Calu3 (cell line): ENCODE data around the gene RAB6B. TPM values are rescaled to one million over a fixed set of nuclear protein-coding genes. Genes with fewer than 3 reads are reported as not detected.
A peak's percentile ranks its signal among the peaks of the same experiment; 100 is the strongest.

Experiments used
- BruUV-seq: library from RNA; stranded (reverse); fragments of 400-500 nt; replicated peaks from 2 replicates; lab custom pipeline; 2021; lab: Mats Ljungman, UMichigan
- CTCF ChIA-PET: fragments of 300-600 bp; sonication (Branson Sonifier 250); formaldehyde crosslinking; loops from one replicate; lab custom pipeline; 2022; ENCODE audit warnings: antibody characterized with exemption; lab: Charles Lee
- DNase-seq: peaks from one replicate; pipeline ENCODE4 v3.0.0; 2022
- H3K27ac Mint-ChIP-seq: one replicate; pipeline ENCODE4 v1.8.0; 2022; ENCODE audit warnings: mixed read lengths; ENCODE audit not compliant: unreplicated experiment
- H3K27me3 Mint-ChIP-seq: one replicate; pipeline ENCODE4 v1.8.0; 2022; ENCODE audit warnings: mixed read lengths; ENCODE audit not compliant: unreplicated experiment
- H3K36me3 Mint-ChIP-seq: one replicate; pipeline ENCODE4 v1.8.0; 2022; ENCODE audit warnings: mild to moderate bottlenecking, moderate library complexity, mixed read lengths; ENCODE audit not compliant: insufficient read depth, unreplicated experiment
- H3K4me1 Mint-ChIP-seq: one replicate; pipeline ENCODE4 v1.8.0; 2022; ENCODE audit warnings: mild to moderate bottlenecking, low read depth, mixed read lengths; ENCODE audit not compliant: unreplicated experiment
- H3K4me3 Mint-ChIP-seq: one replicate; pipeline ENCODE4 v1.8.0; 2022; ENCODE audit warnings: mild to moderate bottlenecking, low read depth, moderate library complexity, mixed read lengths; ENCODE audit not compliant: unreplicated experiment
- H3K9me3 Mint-ChIP-seq: one replicate; pipeline ENCODE4 v1.8.0; 2022; ENCODE audit warnings: low read depth, mixed read lengths; ENCODE audit not compliant: unreplicated experiment
- intact Hi-C: fragments of 100-400 bp; cut with micrococcal nuclease; formaldehyde crosslinking; loops from one replicate; pipeline ENCODE4 v1.10.0; 2022; ENCODE audit not compliant: unreplicated experiment
- total RNA-seq: library from RNA; stranded (reverse); gene quantifications from 2 replicates; pipeline ENCODE4 v1.2.3, GENCODE V29; 2022
- TF ChIP-seq, protein P1 (sequence below): fragments of 200-600 bp; IDR thresholded peaks from one replicate; pipeline ENCODE4 v1.8.0; 2022; ENCODE audit warnings: antibody characterized with exemption; ENCODE audit not compliant: unreplicated experiment

The RAB6B gene
- total RNA-seq, 1 experiment from 2014 or later, result 0.85 TPM

DNA sequence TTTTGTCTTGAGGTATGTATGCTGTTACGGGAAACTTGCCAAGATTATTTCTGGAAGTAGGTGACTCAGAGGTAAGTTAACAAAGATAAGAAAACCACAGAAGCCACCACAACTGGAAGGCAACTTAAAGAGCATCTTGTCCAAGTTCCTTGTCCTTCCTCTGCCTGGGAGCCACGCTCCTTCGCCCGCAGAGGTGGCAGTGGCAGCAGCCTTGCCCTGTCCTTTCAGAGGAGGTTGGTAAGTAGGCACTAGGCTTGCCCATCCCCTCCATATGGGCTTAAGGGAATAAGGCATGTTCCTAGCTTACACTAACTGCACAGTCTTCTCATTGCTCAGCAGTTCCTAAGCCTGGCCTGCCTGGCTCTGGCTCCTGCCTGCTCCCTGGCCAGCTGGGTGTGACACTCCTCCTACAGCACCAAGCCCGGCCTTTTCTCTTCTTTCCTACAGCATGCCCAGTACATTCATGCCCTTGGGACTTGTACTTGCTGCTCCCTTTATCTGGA, 48.0 kb upstream of the RAB6B start:
- Mint-ChIP-seq H3K27me3 (peaks cover 76% of the 10 kb centered on the region), H3K4me3 (no peak overlapping the region), H3K36me3 (no peaks in the 10 kb centered on the region), H3K9me3 (no peaks in the 10 kb centered on the region), H3K27ac (peak overlapping the region; percentile 10), H3K4me1 (peaks cover 51% of the 10 kb centered on the region)
- intact Hi-C loops, result loop anchor here (2.0 to 5.0 kb wide), 3 partner anchors 44 to 534 kb away; partner anchors contain the start of gene SLCO2A1
- no TSS peak for BruUV-seq
- TF ChIP-seq, protein P1, sequence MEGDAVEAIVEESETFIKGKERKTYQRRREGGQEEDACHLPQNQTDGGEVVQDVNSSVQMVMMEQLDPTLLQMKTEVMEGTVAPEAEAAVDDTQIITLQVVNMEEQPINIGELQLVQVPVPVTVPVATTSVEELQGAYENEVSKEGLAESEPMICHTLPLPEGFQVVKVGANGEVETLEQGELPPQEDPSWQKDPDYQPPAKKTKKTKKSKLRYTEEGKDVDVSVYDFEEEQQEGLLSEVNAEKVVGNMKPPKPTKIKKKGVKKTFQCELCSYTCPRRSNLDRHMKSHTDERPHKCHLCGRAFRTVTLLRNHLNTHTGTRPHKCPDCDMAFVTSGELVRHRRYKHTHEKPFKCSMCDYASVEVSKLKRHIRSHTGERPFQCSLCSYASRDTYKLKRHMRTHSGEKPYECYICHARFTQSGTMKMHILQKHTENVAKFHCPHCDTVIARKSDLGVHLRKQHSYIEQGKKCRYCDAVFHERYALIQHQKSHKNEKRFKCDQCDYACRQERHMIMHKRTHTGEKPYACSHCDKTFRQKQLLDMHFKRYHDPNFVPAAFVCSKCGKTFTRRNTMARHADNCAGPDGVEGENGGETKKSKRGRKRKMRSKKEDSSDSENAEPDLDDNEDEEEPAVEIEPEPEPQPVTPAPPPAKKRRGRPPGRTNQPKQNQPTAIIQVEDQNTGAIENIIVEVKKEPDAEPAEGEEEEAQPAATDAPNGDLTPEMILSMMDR, result no peak
- DNase-seq, result peak; percentile 82
- CTCF ChIA-PET, result interaction anchor here (2.1 kb wide), 1 partner anchor 13 kb away, joined by 6 read pairs; no protein-coding TSS in a partner anchor

DNA sequence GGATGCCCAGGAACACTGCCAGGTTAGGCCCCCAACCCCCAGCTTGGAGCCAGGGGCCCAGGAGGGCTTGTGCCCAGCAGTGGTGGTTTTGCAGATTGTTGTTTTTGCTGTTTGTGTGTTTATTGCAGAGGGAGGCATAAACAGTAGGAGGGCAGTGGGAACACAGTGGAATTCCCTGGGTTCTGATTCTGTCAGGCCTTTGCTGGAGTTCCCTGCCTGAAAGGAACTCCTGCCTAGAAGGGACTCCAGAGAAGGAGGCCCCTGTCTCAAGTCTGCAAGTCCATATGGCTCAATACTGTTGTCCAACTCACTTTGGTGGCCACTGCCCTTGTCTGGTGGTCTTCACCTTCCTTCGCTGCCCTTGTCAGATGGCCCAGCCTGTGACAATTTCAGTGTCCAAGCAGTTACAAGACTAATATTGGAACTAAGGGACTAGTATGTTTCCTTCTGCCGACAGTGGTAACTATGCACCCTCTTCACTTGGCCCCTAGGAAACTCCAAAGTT, 47.4 kb upstream of the RAB6B start:
- no TSS peak for BruUV-seq
- Mint-ChIP-seq H3K4me3 (no peak overlapping the region), H3K36me3 (no peaks in the 10 kb centered on the region), H3K9me3 (no peaks in the 10 kb centered on the region), H3K27me3 (peaks cover 76% of the 10 kb centered on the region), H3K4me1 (peaks cover 51% of the 10 kb centered on the region), H3K27ac (peak overlapping the region; percentile 1)
- no peak for DNase-seq
- TF ChIP-seq, protein P1, result no peak
- intact Hi-C loops, result loop anchor here (2.0 to 5.0 kb wide), 3 partner anchors 44 to 534 kb away; partner anchors contain the start of gene SLCO2A1
- CTCF ChIA-PET, result interaction anchor here (2.1 kb wide), 1 partner anchor 13 kb away, joined by 6 read pairs; no protein-coding TSS in a partner anchor

- Mint-ChIP-seq H3K9me3 (no peaks in the 10 kb centered on the region), H3K27me3 (peaks cover 76% of the 10 kb centered on the region), H3K4me3 (no peak overlapping the region), H3K4me1 (peaks cover 55% of the 10 kb centered on the region), H3K27ac (no peak overlapping the region), H3K36me3 (no peaks in the 10 kb centered on the region)
- TF ChIP-seq, protein P1, result no peak
- CTCF ChIA-PET, result no interaction called here
- intact Hi-C loops, result loop anchor here (5.0 kb wide), 2 partner anchors 46 to 536 kb away; no protein-coding TSS in a partner anchor
- peak; percentile 51 for DNase-seq
- no TSS peak for BruUV-seq
Measured at GRCh38 chr3:133941415-133941821, 45.7 kb upstream of the RAB6B start.

GRCh38 chr3:133940536-133940935, 44.9 kb upstream of the RAB6B start:
- DNase-seq, result no peak
- intact Hi-C loops, result loop anchor here (5.0 kb wide), 2 partner anchors 47 to 537 kb away; no protein-coding TSS in a partner anchor
- H3K27me3 Mint-ChIP-seq, result peaks cover 77% of the 10 kb centered on the region
- TF ChIP-seq, protein P1, result no peak
- H3K27ac Mint-ChIP-seq, result no peak overlapping the region
- CTCF ChIA-PET, result interaction anchor here (0.7 kb wide), 1 partner anchor 275 kb away, joined by 7 read pairs; no protein-coding TSS in a partner anchor
- H3K9me3 Mint-ChIP-seq, result no peaks in the 10 kb centered on the region
- no TSS peak for BruUV-seq
- H3K4me1 Mint-ChIP-seq, result peaks cover 50% of the 10 kb centered on the region
- no peak overlapping the region for H3K4me3 Mint-ChIP-seq
- H3K36me3 Mint-ChIP-seq, result no peaks in the 10 kb centered on the region
